ENCODE data around the gene ZBTB16.

ZBTB16 gene

GRCh38 chr11:114051558-114051957 is 8.0 kb upstream of the ZBTB16 start:
- TF ChIP-seq, protein P1, sequence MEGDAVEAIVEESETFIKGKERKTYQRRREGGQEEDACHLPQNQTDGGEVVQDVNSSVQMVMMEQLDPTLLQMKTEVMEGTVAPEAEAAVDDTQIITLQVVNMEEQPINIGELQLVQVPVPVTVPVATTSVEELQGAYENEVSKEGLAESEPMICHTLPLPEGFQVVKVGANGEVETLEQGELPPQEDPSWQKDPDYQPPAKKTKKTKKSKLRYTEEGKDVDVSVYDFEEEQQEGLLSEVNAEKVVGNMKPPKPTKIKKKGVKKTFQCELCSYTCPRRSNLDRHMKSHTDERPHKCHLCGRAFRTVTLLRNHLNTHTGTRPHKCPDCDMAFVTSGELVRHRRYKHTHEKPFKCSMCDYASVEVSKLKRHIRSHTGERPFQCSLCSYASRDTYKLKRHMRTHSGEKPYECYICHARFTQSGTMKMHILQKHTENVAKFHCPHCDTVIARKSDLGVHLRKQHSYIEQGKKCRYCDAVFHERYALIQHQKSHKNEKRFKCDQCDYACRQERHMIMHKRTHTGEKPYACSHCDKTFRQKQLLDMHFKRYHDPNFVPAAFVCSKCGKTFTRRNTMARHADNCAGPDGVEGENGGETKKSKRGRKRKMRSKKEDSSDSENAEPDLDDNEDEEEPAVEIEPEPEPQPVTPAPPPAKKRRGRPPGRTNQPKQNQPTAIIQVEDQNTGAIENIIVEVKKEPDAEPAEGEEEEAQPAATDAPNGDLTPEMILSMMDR (conservative IDR thresholded peaks at IDR 0.05; ENCODE audit: low read depth, low read length), result no peak
- H3K4me3 ChIP-seq (ENCODE audit: low read depth, low read length), result no peak overlapping the region
- DNase-seq (ENCODE audit: low read depth), result no peak

DNA sequence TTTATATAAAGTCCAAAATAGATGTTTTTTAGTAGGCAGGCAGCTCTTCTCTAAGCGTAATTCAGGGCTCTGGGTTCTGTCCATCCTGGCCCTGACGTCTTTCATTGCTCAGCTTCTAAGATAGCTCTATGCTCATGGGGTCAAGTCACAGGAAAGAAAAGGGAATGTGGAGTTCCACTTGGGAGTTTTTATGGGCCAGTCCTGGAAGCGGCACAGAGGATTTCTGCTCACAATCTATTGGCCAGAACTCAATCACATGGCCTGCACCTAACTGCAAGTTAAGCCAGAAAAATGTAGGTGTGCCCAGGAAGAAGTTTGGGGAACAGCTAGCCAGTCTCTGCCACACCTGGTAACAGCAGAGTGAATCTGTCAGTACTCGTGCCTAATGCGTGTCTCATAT is 7.4 kb upstream of the ZBTB16 start:
- TF ChIP-seq, protein P1 (conservative IDR thresholded peaks at IDR 0.05; ENCODE audit: low read depth, low read length), result no peak
- no peak for DNase-seq (ENCODE audit: low read depth)
- no peak overlapping the region for H3K4me3 ChIP-seq (ENCODE audit: low read depth, low read length)

DNA sequence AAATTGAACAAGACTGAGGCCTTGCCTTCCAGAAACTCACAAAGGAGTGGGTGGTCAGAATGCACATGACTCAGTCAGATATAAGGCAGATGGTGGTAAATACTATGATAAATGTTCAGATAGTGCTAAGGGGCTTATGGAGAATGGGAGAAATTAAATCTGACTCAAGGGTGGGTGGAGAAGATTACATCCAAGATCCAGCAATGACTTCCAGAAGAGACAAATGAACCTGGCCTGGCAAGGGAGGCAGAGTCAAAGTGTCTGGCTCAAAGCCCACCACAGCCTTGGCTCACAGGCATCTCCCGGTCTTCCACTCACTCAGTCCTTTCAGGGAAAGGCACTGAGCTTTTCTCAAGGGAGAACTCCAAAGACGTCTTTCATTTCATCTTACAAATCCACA is 6.1 kb upstream of the ZBTB16 start:
- H3K4me3 ChIP-seq (ENCODE audit: low read depth, low read length), result no peak overlapping the region
- no peak for DNase-seq (ENCODE audit: low read depth)
- TF ChIP-seq, protein P1 (conservative IDR thresholded peaks at IDR 0.05; ENCODE audit: low read depth, low read length), result no peak

GRCh38 chr11:114054806-114055205 is 4.7 kb upstream of the ZBTB16 start:
- no peak for DNase-seq (ENCODE audit: low read depth)
- no peak overlapping the region for H3K4me3 ChIP-seq (ENCODE audit: low read depth, low read length)
- TF ChIP-seq, protein P1 (conservative IDR thresholded peaks at IDR 0.05; ENCODE audit: low read depth, low read length), result no peak

DNA sequence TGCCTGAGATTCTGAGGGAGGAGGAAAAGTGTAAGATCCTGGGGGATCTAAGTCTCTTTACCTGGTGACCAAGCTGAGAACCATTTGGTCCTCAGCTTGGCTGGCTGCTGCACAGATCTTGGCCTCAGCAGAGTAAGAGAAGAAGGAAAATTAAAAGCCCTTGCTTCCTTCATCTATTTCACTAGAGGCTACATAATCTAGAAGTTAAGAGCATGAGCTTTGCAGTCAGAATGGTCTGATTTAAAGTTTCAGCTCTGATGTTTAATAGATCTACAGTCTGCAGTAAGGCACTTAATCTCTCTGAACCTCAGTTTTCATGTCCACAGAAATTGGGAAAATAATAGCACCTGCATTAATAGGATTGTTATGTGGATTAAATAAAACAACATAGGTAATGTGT is 3.1 kb upstream of the ZBTB16 start:
- no peak for DNase-seq (ENCODE audit: low read depth)
- no peak overlapping the region for H3K4me3 ChIP-seq (ENCODE audit: low read depth, low read length)
- TF ChIP-seq, protein P1 (conservative IDR thresholded peaks at IDR 0.05; ENCODE audit: low read depth, low read length), result no peak

DNA sequence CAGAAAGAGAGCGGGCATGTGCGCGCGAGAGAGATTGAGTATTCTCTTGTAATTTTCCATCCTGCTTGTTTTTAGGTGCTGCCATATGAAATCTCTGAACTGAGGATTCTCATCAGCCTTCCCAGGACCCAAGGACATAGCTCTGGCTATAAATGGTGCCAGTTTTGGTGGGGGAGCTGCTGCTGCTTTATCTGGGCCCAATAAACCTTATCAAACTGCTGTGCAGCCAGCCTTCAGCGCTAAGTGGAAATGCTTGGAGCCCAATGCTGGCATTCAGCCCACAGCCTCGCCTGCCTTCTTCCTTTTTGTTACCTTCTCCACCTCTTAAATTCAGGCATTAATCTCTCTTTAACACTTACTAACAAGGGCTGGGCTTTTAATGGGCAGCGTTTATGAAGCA is 2.4 kb upstream of the ZBTB16 start:
- TF ChIP-seq, protein P1 (conservative IDR thresholded peaks at IDR 0.05; ENCODE audit: low read depth, low read length), result no peak
- no peak overlapping the region for H3K4me3 ChIP-seq (ENCODE audit: low read depth, low read length)
- DNase-seq (ENCODE audit: low read depth), result no peak

GRCh38 chr11:114057605-114058004 is 1.9 kb upstream of the ZBTB16 start:
- no peak overlapping the region for H3K4me3 ChIP-seq (ENCODE audit: low read depth, low read length)
- TF ChIP-seq, protein P1 (conservative IDR thresholded peaks at IDR 0.05; ENCODE audit: low read depth, low read length), result no peak
- no peak for DNase-seq (ENCODE audit: low read depth)
